Activated CD4-positive, alpha-beta T cell treated with anti-CD3 and anti-CD28 coated beads, Interleukin-2, amount 50 U/mL, for 16 hours (primary cell): ENCODE measurements around the gene PBX4.
A peak's percentile ranks its signal among the peaks of the same experiment; 100 is the strongest.
"Not testable (repeated sequence)": the region's sequence is repeated elsewhere in the genome, so short reads cannot be mapped to it uniquely, and the experiment has no call there.

Experiments
- DNase-seq: peaks from one replicate; pipeline ENCODE4 v3.0.0-alpha.2; 2020

The PBX4 gene, protein sequence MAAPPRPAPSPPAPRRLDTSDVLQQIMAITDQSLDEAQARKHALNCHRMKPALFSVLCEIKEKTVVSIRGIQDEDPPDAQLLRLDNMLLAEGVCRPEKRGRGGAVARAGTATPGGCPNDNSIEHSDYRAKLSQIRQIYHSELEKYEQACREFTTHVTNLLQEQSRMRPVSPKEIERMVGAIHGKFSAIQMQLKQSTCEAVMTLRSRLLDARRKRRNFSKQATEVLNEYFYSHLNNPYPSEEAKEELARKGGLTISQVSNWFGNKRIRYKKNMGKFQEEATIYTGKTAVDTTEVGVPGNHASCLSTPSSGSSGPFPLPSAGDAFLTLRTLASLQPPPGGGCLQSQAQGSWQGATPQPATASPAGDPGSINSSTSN

DNA sequence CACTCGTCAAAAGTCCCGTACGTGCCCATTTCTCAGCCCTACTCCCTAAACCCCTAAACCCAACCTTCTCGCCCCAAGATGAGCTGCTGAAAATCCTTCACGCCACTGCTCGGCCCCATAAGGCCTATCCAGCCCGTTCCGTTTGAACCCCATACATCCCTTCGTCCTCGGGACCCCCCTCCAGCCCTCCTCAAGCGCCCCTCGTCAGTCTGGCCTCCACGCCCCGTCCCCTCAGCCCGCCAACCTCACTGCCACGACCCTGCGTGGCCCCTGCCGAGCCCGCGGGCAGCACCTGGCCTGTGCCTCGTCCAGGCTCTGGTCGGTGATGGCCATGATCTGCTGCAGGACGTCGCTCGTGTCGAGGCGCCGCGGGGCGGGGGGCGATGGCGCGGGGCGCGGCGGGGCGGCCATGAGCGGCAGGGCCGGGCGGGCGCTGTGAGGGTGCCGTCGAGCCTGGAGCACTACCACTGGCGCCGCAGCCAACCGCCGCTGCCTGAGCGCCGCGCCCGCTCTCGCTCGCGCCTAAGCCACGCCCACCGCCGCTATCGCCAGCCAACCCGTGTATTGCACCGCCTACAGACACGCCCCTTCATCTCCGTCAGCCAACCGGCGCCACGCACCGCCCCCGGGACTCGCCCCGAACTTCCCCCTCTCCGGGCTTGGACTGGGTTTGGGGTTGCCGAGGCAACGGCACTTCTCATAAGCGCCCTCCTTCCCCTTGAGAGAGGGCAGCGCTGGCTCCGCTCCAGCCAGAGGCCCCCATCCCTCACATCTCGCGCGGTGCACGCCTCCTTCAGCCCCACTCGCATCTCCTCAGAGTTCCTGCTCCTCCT is at the start of gene PBX4:
PBX4 (minus strand) TSS at position 469 of the 833 bp plus-strand sequence; CDS start at position 411, 58 bp downstream.
- peak; percentile 99 for DNase-seq

DNA sequence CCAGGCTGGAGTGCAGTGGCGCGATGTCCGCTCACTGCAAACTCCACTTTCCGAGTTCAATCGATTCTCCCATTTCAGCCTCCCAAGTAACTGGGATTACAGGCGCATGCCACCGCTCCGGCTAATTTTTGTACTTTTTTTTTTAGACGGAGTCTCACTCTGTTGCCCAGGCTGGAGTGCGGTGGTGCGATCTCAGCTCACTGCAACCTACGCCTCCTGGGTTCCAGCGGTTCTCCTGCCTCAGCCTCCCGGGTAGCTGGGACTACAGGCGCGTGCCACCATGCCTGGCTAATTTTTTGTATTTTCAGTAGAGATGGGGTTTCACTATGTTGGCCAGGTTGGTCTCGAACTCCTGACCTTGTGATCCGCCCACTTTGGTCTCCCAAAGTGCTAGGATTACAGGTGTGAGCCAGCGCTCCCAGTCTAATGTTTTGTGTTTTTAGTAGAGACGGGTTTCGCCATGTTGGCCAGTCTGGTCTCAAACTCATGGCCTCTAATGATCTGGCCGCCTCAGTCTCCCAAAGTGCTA is 47.0 kb upstream of the PBX4 start:
- not testable (repeated sequence) for DNase-seq

DNA sequence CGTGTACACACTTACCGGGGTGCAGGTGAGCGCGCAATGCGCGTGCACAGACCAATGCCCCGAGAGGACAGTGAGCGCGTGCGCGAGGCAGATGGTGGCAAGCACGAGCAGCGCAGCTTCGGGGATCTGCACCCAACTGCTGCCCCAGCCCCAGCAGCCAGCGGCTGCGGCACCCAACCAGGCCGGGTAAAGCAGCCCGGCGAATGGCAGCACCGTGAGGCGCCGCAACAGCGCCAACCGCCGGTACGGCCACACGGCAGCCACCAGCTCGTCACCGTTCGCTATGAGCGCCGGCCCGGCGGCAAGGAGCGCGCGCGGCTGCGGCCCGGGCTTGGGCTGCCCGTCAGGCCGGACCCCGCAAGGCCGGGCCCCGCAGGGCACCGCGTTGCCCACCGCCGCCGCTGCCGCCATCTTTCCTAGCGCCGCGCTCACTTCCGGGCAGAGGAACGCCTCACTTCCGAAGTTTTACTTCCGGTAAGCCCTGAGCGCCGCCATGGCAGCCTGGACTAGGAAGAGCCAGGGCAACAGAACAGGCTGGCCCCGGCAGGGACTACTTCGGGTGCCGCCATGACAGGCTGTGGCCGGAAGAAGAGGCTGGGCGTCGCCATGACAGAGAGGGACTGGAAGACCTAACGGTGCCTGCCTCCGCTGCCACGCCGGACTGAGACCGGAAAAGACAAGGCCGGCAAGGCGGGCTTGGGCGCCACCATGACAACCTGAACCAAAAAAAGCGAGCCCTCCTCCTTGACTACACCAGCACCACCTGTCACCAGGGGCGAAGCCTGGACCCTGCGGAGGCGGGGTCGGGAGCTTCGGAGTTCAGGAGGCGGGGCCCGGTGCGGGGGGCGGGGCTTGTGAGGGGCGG is 45.0 kb upstream of the PBX4 start, which contains the start of gene ATP13A1:
ATP13A1 (minus strand) TSS at position 421 of the 865 bp plus-strand sequence; CDS start at position 411, 10 bp downstream.
- peak; percentile 98 for DNase-seq

DNA sequence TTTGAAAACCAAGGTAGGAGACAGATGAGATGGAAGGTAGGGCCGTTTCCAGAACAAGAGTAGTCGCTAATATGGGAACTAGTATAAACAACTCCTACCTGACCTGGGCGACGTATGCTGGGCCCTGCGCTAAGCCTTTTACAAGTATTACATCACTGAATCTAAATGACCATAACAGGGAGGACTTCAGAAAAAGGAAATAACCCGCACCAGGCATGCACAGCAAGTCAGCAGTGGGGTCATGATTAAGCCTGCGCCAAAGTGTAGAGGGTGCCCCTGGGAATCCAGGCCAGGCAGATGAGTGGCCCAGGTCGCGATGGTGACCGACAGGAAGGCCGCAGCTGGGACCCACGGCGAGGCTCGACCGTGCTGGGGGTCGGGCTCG is 44.4 kb upstream of the PBX4 start:
- no peak for DNase-seq

DNA sequence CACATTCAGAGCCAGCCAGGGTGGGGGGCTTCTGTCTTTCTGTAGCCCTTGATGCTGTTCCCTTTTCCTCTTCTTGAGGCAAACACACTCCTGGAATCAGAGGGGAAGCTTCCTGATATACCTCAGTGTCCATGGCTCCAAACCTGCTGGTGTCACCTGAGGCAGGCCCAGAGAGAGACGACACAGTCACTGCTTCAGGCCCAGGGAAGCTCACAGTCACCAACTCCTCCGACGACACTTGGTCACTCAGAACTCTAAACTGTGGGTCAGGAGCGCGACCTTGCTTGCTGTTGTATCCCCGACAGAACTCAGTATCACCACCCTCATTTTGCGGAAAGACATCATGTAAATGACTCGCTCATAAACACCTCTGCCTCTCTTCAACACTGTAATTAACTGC is 43.9 kb upstream of the PBX4 start:
- DNase-seq: no peak

DNA sequence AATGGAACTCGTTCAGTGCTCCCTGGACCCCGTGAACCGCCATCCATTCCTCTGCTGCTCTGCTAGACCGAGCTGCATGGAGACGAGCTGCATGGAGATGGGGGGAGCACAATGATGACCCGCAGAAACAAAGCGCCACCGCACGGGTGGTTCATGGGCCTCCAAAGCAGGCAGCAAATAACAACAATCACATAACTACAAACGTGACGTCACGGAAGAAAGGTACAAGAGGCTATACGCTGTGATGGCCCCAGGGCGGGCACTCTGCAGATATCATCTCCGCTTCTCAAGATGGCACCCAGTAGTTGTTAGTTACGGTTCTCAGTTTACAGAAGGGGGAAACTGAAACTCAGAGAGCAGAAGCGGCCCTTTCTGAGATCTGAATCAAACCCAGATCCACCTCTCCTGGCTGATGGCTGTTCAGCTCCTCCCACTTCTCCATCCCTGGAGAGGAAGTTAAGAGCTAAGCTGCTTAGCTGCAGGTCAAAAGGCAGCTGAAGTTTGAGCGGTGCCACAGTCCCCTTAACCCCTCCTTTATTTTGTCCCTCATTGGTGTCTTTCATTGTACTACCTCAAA is 43.3 kb upstream of the PBX4 start:
- peak; percentile 88 for DNase-seq

DNA sequence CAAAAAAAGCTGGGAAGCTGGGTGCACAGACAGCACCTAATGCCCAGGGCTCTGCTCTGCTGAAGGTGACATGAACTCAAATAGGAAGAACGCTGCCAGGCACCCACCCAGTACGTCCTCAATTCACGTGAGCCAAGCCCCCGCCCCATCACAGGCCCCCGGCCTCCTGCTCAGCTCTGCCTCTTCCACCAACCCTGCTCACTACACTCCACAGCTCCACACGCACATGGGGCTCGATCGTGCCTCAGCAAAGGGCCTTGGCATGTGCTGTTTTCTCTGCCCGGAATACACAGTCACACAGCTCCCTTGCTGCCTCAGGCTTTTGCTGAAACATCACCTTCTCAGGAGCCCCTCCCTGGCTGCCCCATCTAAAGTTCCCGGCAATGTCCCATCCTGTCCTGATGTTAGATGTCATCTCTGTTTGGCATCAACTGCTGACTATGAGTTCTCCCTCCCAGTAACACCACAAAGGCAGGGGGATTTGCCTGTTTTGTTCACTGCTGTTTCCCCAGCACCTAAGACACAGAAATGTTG is 42.7 kb upstream of the PBX4 start:
- DNase-seq: no peak

DNA sequence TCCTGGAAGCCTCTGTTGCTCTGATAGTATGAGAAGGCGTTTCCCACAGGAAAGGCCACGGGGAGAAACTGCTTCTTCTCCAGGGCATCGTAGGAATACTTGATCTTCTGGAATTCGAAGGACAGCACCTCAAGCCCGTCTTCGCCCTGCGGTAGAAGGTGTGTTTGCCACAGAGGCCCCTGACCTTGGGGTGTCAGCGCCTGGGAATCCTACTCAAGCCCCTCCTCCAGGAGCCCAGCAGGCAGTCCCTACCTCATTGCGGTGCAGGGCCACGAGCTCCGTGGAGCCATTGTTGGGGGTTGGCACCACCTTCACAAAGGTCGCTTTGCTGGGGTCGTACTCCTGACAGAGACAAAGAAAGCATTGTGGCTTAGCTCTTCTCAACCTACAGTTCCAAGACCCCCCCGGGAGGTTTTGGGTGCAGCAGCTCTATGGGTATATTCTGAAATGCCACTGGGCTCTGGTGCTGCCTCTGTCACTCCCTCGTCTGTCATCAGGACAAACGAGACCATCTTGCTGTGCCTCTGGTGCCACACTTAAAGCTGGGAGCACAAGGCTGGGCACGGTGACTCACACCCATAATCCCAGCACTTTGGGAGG is 41.3 kb upstream of the PBX4 start:
- no peak for DNase-seq

DNA sequence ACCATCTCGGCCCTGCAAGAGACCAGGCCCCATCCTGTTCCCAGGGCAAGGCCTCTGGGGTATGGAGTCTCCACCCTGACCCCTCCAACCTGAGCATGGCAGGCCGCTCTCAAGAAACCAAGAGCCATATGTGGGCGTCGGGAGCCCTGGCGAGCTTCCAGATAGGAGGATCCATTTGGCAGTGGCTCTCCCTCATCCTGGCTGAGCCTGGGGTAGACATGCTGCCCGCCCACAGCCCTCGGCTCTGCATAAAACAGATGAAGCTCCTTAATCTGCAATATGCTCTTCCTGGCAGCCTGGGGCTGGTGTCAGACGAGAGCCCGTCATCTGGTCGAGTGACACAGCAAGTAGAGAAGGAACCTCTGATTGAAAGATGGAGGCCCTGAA is 38.9 kb upstream of the PBX4 start:
- DNase-seq: no peak

DNA sequence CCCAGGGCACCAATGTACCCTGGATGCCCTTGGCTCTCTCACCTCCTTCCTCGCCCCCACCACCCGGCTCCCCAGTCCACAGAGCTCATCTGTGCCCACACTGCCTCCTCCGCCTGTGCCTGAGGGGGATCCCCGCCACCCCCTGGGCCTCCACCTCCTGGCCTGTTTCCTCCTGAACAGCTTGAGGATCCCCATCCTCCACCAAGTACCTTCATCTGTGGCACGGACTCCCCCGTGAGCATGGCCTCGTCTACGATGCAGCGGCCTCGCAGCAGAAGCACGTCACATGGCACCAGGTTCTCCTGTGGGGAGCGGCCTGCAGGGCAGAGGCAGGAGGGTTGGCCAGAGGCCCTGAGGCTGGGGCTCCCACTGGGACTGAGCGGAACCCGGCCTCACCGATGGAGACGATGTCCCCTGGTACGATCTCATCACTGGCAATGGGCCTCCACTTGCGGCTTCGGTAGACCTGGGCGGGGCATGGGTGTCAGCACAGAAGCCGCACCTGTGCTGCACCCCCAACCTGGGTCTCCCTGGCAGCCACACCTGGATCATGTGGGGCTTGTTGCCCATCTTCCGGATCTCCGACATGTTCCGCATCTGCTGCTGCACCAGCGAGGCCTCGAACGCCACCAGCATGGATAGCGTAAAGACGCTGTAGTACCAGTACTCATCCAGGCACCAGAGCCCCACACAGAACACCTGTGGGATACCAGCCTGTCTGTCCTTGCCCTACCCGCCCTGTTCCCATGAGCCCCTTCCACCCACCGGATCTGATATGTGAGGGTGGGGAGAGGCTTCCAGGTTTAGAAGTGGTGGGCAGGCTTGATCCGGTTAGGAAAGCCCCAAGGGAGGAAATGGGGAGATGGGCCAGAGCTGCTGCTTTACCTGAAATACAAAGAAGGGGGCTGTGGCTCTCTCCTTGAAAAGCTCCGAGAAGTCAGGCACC is 38.2 kb upstream of the PBX4 start:
- DNase-seq: no peak

DNA sequence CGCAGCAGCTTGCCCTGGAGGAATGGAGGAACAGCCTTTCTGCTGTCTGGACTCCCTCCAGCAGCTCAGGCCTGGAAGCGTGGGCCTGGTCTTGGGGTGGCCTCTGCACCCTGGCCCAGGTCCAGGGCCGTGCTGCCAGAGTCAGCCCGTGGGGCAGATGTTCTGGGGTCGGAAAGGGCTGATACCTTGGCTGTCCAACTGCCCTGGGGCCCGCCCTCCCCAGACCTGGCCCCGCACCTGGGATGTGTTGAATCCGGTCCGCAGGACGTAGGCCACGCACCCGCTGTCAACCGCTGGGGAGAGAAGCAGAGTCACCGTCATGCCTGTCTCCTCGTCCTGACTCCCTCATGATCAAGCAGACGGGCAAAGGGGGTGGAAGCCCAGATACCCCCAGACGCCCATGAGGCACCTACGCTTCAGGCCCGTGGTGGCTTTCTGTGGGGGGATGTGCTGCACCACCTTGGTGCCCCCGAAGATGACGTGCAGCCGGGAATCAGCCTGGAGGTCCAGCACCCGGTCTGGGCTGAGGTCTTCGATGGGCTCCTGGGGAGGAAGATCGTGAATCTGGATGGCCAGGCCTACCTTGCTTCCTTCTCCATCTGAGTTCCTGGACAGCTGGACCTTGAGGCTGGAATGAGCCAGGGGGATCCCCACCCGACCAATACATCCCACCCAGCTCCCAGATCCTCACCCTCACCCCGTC is 37.3 kb upstream of the PBX4 start:
- DNase-seq: no peak

DNA sequence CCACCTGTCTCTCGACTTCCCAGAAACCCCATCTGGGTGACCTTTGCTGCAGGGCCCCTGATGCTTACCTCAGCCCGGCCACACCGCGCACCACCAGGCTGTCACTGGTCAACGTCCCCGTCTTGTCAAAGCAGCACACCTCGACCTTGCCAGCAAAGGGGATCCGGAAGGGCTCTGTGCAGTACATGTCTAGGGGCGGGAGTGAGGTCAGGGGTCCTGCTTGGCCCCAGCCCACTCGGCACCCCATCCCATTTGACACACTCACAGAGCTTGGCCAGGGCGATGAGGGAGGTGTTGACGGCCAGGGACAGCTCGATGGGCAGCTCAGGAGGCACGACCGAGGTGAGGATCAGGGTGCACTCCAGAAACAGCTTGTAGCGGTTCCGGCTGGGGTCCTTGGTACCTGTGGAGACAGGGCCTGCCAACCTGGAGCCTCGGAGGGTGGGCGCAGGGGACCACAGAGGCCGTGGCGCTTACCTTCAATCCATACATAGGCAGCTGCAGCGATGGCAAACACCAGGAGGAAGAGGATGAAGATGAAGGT is 36.6 kb upstream of the PBX4 start:
- DNase-seq: no peak

DNA sequence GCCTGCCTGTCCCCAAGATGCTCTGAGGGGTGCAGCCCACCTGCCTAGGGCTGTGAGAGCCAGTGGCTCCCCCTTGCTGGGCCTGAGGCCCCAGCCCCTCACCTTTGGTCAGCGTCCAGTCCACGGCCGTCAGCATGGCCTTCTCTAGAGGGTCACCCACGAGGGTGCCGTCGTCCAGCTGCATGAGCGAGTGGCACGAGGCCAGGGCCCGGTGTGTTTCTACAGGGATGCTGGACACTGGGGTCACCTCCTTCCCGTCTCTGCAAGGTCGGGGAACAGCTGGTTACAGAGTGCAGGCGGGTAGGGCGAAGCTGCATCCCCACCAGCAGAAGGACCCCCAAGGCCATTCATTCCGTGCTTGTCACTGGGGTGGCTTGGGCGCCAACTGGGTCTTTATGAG is 36.0 kb upstream of the PBX4 start:
- DNase-seq: no peak

DNA sequence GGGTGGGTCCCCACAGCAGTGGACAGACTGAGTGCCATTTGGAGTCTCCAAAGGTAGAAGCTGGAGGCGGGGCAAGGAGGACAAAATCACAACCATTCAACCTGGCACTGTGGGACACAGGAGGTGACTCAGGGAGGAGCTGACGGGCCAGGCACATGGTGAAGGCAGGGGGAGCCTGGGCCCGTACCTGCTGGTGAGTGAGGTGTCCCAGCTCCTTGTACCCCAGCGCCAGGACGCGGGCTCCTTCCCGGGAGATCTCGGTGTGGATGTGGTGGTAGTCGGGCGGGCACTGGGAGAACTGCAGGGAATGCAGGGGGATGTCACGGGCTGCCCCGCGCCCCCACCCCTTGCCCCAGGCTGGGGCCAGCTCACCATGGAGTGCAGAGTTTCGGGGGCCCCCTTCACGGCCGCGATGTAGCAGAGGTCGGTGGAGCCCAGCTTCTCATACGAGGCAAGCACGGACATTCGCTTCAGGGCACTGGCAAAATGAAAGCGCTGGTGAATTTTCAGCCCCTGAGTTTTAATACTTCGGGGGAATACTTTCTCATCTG is 35.2 kb upstream of the PBX4 start:
- no peak for DNase-seq

DNA sequence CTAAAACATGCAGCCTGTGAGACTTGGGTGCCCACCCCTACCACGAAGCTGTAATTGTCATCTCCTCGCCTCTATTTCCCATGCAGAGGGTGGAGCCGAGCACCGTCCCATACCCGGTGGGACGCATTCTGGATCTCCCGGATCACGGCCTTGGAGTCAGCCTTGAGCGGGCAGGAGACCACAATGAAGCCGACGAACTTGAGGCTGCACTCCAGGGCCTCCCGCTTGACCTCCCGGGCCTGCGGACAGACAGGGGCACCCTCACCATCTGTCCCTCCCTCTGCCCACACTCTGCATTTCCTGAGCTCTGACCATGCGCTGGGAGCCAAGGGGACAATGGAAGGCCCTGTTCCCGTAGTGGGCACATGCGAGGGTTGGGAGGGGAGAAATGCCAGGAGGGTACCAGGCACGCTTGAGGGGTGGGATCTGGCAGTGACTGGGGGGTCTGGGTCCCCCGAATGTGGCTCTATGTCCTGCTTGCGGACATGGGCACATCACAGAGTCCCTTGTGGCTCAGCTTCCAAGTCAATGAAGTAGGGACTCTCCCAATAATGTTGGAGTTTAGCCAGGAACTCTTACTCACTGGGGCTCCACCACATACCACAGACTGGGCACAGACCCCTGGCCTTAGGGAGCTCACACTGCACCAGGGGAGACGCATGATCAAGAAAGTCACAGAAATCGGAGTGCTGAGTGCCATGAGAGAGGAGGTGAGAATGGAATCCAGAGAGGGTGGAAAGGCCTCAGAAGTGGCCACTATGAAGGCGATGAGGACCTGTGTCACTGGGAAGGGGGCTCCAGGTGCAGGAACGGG is 34.2 kb upstream of the PBX4 start:
- DNase-seq: no peak

DNA sequence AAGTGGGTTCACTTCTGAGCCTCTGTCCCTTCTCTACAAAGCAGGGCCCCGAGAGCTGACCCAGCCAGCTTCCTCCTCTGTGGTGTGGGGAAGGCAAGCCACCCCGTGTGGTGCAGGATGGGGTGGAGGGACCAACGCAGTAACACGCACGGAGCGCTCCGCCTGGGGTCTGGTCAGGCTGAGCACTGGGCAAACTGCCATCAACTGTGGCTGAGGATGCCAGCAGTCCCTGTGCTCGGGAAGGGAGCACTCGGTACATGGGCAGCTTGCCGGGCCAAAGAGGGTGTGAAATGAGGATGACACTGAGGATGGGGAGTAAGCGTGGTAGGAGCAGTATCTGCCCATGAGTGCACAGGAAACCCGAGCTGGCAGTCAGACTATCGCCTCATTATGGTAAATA is 32.6 kb upstream of the PBX4 start:
- DNase-seq: no peak

DNA sequence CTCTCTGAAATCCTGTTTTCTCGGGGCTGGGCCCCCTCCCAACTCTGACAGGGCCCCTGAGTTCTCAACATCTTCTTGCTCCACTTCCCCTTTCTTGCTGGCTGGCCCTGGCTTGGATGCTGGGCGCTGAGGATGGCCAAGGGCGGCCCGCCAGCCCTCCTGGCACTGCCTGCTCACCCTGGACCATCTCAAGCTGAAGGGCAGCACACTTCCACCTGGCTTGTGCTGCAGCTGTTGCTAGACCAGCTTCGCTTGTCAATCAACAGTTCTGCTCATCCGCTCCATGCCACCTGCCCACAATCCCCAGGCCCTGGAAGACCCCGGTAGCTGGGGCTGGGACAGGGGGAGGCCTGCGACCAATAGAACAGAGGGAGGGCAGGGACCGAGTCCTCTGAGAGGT is 31.8 kb upstream of the PBX4 start:
- no peak for DNase-seq

DNA sequence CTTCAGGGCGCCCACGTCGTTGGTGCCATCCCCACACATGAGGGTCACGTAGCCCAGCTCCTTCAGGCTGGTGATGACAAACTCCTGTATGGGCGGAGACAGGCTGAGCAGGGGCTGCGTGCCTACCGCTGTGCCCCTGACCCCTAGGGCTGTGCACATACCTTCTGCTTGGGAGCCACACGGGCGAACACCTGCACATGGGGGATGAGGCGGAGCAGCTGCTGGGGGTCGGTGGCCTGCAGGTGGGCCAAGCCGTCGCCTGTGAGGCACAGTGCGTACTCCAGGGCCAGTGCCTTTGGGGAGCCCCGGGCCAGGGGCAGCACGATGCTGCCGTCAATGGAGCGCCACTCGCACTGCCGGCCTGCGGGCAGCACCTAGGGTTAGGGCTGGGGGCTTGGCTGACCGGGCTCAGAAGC is 31.1 kb upstream of the PBX4 start:
- no peak for DNase-seq
